GM18870 (cell line): Measurements from ENCODE around the gene THOP1.

Experiments used
- ATAC-seq: cut with Tn5 transposase; IDR thresholded peaks from one replicate; pipeline ENCODE4 v1.9.1; 2021; ENCODE audit warnings: moderate library complexity; ENCODE audit not compliant: unreplicated experiment

Gene THOP1

DNA sequence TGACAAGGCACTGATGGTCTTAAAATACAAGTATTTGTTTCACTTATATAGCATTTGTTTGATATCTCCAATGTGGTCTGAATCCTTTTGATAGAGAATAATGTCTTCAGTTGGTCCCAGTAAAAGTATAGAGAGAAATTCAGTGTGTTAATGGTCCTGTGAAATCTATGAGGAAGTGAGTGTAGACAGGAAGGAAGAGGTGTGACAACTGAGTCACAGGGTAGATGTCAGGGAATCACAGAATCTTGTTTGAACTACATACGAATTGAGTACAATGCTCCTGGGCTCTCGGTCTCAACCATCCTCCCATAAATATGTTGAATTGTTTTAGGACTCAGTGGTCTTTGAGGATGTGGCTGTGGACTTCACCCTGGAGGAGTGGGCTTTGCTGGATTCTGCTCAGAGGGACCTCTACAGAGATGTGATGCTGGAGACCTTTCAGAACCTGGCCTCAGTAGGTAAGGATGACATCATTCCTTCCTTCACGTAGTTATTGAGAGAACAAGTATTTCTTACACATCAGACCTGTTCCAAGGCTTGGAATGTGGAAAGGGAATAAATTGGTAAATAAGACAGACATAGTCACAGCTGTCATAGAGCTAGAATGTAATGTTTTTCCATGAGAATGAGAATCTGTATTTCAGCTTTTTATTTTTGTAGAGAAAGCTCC is 65.1 kb downstream of the THOP1 start:
- ATAC-seq = no peak

DNA sequence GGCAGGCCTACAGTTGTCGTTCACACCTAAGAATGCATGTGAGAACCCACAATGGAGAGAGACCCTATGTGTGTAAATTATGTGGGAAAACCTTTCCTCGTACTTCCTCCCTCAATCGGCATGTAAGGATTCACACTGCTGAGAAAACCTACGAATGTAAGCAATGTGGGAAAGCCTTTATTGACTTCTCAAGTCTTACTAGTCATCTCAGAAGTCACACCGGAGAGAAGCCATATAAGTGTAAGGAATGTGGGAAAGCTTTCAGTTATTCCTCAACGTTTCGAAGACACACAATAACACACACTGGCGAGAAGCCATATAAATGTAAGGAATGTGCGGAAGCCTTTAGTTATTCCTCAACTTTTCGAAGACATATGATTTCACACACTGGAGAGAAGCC is 67.3 kb downstream of the THOP1 start:
- ATAC-seq = no peak

DNA sequence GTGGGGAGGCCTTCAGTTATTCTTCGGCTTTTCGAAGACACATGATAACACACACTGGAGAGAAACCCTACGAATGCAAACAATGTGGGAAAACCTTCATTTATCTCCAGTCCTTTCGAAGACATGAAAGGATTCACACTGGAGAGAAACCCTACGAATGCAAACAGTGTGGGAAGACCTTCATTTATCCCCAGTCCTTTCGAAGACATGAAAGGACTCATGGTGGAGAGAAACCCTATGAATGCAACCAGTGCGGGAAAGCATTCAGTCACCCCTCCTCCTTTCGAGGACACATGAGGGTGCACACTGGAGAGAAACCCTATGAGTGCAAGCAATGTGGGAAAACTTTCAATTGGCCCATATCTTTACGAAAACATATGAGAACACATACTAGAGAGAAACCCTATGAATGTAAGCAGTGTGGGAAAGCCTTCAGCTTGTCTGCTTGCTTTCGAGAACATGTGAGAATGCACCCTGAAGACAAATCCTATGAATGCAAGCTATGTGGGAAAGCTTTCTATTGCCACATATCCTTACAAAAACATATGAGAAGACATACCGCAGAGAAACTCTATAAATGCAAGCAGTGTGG is 67.8 kb downstream of the THOP1 start:
- no peak for ATAC-seq

DNA sequence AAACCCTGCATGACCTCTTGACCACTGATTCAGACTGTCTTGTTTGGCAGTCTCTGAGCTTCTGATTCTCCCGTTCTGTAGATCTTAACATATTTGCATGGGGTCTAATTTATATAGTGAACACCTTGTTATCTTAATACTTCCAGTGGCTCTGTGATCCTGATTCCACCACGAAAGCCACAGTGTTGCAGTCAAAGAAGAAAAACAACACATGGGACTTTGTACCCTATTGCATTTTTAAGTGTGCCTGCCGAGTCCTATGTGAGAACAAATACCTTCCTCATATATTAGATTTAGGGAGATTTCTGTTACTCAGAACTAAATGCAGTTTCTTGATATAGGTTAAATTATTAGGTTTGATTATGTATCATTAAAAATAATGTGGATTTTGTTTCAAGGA is 69.5 kb downstream of the THOP1 start:
- no peak for ATAC-seq

DNA sequence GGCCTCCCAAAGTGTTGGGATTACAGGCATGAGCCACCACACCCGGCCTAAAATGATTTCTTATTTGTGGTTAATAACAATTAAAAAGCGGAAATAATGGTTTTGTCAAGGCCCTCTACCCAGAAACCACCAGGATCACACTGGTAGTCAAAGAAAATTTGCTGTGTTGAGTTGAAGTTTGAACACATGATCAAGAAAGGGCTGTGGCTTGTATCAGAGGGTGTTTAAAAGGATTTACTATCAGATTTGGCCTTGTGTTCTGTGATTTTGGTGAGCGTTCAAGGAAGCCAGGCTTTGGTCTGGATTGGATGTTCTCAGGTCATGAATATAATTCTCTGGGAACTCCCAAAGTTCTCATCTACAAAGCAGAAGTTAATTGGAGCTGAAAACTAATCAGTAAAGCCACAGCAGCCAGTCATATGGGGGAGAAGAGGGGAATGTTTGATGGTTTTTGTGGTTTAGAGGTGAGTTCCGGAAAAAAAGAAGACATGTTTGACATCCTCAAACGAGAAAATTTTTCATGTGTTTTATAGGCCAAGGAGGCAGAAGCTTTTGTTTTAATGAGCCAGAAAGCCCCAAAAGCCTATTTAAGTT is 71.3 kb downstream of the THOP1 start:
- ATAC-seq = no peak

DNA sequence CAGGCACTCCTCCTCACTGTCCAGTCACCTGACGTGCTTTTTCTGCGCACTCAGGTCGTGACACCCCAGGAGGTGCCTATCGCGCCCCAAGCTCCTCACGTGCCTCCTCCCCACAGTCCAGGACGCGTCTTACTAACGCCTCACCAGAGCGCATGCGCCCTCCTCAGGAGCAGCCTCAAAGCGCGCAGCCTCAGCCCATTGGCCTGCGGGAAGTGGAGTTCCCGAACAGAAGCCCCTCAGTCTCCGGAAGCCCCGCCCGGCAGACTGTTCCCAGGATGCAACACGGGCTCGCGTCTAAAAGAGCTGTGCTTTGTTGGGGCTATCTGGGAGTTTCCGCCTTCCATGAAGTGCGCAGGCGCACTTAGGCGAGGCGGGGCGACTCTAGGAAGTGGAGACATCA is 73.6 kb downstream of the THOP1 start:
- ATAC-seq = no peak

DNA sequence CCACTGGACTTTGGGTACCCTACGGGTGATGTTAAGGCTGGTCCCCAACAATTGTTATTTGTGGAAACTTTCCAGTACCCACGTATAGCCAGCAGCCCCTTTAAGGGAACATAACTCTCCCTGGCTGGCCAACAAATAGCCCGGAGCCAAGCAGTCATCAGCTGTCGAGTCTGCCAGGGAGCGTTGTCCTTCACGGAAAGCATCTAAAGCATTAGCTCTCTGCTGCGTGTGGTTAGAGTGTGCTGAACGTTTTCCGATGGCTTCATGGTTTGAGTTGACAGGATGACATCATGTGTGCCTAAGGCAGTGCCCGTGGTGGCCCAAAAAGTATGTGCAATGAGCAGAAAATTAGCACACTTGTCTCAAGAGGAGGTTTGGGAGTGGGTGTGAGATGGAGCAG is 78.5 kb downstream of the THOP1 start:
- ATAC-seq = no peak
